Kidney (tissue), 14 donors: ENCODE measurements around the gene DLG2. TPM values are rescaled to one million over a fixed set of nuclear protein-coding genes. Genes with fewer than 3 reads are reported as not detected.

Experiments
- DNase-seq, 5 donors: peaks; one replicate each; pipeline ENCODE4 v3.0.0-alpha.2; 2013 to 2020
- FAIRE-seq: peaks from 2 replicates; lab custom pipeline; 2012; peaks lifted over from hg19 to GRCh38; lab: Jason Lieb, UNC
- H3K27ac ChIP-seq, 2 donors: one replicate each; pipeline ENCODE4 v1.7.0; 2013; ENCODE audit warnings: low read depth in 2 of 2, low read length in 2 of 2, inconsistent platforms in 1 of 2
- H3K27me3 ChIP-seq: one replicate; pipeline ENCODE4 v1.7.1; 2013; ENCODE audit warnings: low read length, inconsistent platforms; ENCODE audit not compliant: control insufficient read depth, insufficient read depth
- H3K36me3 ChIP-seq, 3 donors: one replicate each; pipeline versions ENCODE4 v1.7.0 to v1.7.1; 2013; ENCODE audit warnings: low read length in 3 of 3, control low read depth in 1 of 3, inconsistent platforms in 1 of 3; ENCODE audit not compliant: insufficient read depth in 3 of 3, control insufficient read depth in 2 of 3
- H3K4me1 ChIP-seq, 3 donors: one replicate each; pipeline versions ENCODE4 v1.7.0 to v1.7.1; 2013; ENCODE audit warnings: low read length in 3 of 3, inconsistent platforms in 1 of 3, low read depth in 1 of 3; ENCODE audit not compliant: control insufficient read depth in 2 of 3, insufficient read depth in 2 of 3
- H3K4me3 ChIP-seq, 3 donors: one replicate each; pipeline versions ENCODE4 v1.7.0 to v1.8.1; 2013; ENCODE audit warnings: low read length in 3 of 3, control low read depth in 1 of 3, inconsistent platforms in 1 of 3
- H3K9ac ChIP-seq, 3 donors: one replicate each; pipeline versions ENCODE4 v1.7.0 to v1.7.1; 2013; ENCODE audit warnings: low read length in 3 of 3, control low read depth in 1 of 3, inconsistent platforms in 1 of 3
- H3K9me3 ChIP-seq, 3 donors: one replicate each; pipeline versions ENCODE4 v1.7.0 to v1.7.1; 2013; ENCODE audit warnings: low read length in 3 of 3, control low read depth in 1 of 3, inconsistent platforms in 1 of 3; ENCODE audit not compliant: control insufficient read depth in 2 of 3, insufficient read depth in 1 of 3
- CTCF ChIP-seq: IDR thresholded peaks from 3 replicates; pipeline ENCODE4 v1.5.1; 2012; ENCODE audit warnings: mild to moderate bottlenecking, moderate library complexity, borderline replicate concordance; ENCODE audit not compliant: insufficient read depth; ENCODE audit errors: extremely low read depth
- intact Hi-C: fragments of 100-400 bp; cut with DNase I; formaldehyde crosslinking; loops from one replicate; pipeline ENCODE4 v1.11.1; 2022
- polyA plus RNA-seq: library from polyadenylated mRNA; stranded (reverse); fragments of 350-450 nt; fragmentation: Illumina TruSeq; extraction: RNeasy Lipid Tissue Mini Kit (QIAGEN cat#74804); gene quantifications from one replicate; pipeline ENCODE4 v1.2.3, GENCODE V29; 2014; ENCODE audit warnings: low read depth, low replicate concordance; ENCODE audit not compliant: insufficient read depth
- total RNA-seq: library from RNA; stranded (reverse); fragmentation: NEBNext Ultra II Directional; extraction: Animal tissue kit (Norgen Biotek cat#: 25700); gene quantifications from one replicate; pipeline ENCODE4 v1.2.1, GENCODE V29; 2021
- donor health status: control.
- donor health status: control.
- donor health status: control.
- donor health status: control.
- donor health status: control.
- donor health status: DM: yes; HTN: yes; CAD: no.
- donor health status: Normal renal cell carcinoma (clear cell type).

Gene DLG2
- total and polyA plus RNA-seq, 2 donors from 2014 or later = 2.9 to 7.2 TPM

DNA sequence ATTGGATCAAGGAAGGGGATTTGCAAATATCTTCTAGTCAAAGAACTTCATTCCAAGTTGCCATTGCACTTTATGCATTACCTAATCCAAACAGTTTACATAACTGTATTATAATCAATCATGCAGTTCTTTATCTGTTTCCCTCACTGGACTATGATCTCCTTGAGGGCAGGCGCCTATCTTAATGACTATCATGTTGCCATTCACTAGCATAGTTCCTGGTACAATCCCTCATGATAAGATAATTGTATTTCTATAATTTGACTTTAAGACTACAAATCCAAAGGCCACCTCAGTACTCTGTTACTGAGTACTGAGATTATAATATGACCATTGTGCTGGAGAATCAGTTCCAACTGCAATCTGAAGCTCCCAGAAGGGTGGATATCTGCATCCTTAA lies 2062.3 kb downstream of the DLG2 start:
- DNase-seq (no peak), FAIRE-seq (no peak)
- intact Hi-C loops = no loop called here
- Histone ChIP-seq H3K9ac (no peak overlapping the region), H3K36me3 (no peaks in the 10 kb centered on the region), H3K27me3 (no peaks in the 10 kb centered on the region), H3K4me1 (no peaks in the 10 kb centered on the region), H3K4me3 (no peak overlapping the region), H3K9me3 (no peaks in the 10 kb centered on the region), H3K27ac (no peak overlapping the region)
- no peak for TF ChIP-seq CTCF

- no peaks in the 10 kb centered on the region for H3K27me3 ChIP-seq
- no peak for FAIRE-seq
These were observed 2068.9 kb downstream of the DLG2 start for GRCh38 chr11:83558281-83558680.

GRCh38 chr11:83557653-83558052 lies 2069.5 kb downstream of the DLG2 start:
- Histone ChIP-seq H3K36me3 (no peaks in the 10 kb centered on the region), H3K9ac (no peak overlapping the region), H3K27ac (no peak overlapping the region), H3K4me1 (no peaks in the 10 kb centered on the region), H3K4me3 (no peak overlapping the region), H3K9me3 (no peaks in the 10 kb centered on the region), H3K27me3 (no peaks in the 10 kb centered on the region)
- intact Hi-C loops = no loop called here
- no peak for FAIRE-seq
- no peak for DNase-seq
- TF ChIP-seq CTCF = no peak

More at GRCh38 chr11:83558281-83558680, 2068.9 kb downstream of the DLG2 start:
- Histone ChIP-seq H3K9ac (no peak overlapping the region), H3K36me3 (no peaks in the 10 kb centered on the region), H3K27ac (no peak overlapping the region), H3K4me1 (no peaks in the 10 kb centered on the region), H3K4me3 (no peak overlapping the region), H3K9me3 (no peaks in the 10 kb centered on the region)
- TF ChIP-seq CTCF = no peak
- intact Hi-C loops = no loop called here
- DNase-seq = no peak

DNA sequence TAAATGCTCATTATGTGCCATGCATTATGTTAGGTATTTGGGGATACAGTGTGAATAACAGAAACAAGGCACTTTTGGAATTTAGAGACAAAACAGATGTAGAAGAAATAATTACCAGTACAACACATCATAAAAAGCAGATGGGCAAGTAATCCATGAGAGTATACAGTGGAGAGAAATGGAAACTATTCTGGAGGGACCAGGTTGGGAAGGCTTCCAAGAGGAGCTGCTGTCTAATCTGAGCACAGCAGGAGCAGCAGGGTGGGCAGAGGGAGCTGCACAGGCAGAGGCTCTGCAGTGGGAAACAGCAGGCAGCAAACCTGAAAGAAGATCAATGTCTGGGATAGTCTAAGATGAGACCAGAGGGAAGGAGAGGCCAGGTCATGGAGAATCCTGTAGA lies 2072.3 kb downstream of the DLG2 start:
- intact Hi-C loops = no loop called here

More for the DNA sequence above, 2072.3 kb downstream of the DLG2 start:
- no peaks in the 10 kb centered on the region for H3K9me3 ChIP-seq
- no peak overlapping the region for H3K27ac ChIP-seq
- DNase-seq = no peak
- no peaks in the 10 kb centered on the region for H3K36me3 ChIP-seq
- no peaks in the 10 kb centered on the region for H3K4me1 ChIP-seq
- no peaks in the 10 kb centered on the region for H3K27me3 ChIP-seq
- no peak for TF ChIP-seq CTCF
- no peak for FAIRE-seq
- H3K9ac ChIP-seq = no peak overlapping the region
- H3K4me3 ChIP-seq = no peak overlapping the region
